GM23338 (cell line): ENCODE data around the gene KCNJ2. TPM values are rescaled to one million over a fixed set of nuclear protein-coding genes. Genes with fewer than 3 reads are reported as not detected.
A peak's percentile ranks its signal among the peaks of the same experiment; 100 is the strongest.

Source experiments
- ATAC-seq: fragments of 200-7000 bp; cut with Tn5 transposase; 3 replicates; pipeline ENCODE4 v1.9.1; 2020
- DNase-seq: peaks from one replicate; pipeline ENCODE4 v3.0.0-alpha.2; 2015; ENCODE audit warnings: low spot score
- H2AFZ ChIP-seq: fragments of 200-600 bp; sonication (generic); 2 replicates; pipeline ENCODE4 v1.8.0; 2016; ENCODE audit warnings: antibody characterized with exemption, mild to moderate bottlenecking, moderate library complexity
- H3F3A ChIP-seq: fragments of 200-600 bp; sonication (generic); replicated peaks from 2 replicates; pipeline ENCODE4 v1.8.0; 2017; ENCODE audit warnings: antibody characterized with exemption, mixed run types, low read depth
- H3K27ac ChIP-seq: fragments of 200-600 bp; sonication (generic); 2 replicates; pipeline ENCODE4 v1.6.1; 2016; ENCODE audit warnings: low read depth
- H3K27me3 ChIP-seq: fragments of 200-600 bp; sonication (generic); 2 replicates; pipeline ENCODE4 v1.8.0; 2016; ENCODE audit warnings: mild to moderate bottlenecking, mixed run types, moderate library complexity; ENCODE audit not compliant: insufficient read depth
- H3K36me3 ChIP-seq: fragments of 200-600 bp; sonication (generic); 2 replicates; pipeline ENCODE4 v1.8.0; 2016; ENCODE audit warnings: mild to moderate bottlenecking; ENCODE audit not compliant: insufficient read depth
- H3K4me1 ChIP-seq: fragments of 200-600 bp; sonication (generic); 2 replicates; pipeline ENCODE4 v1.8.0; 2016; ENCODE audit warnings: mild to moderate bottlenecking, moderate library complexity; ENCODE audit not compliant: insufficient read depth
- H3K4me2 ChIP-seq: fragments of 200-600 bp; sonication (generic); 2 replicates; pipeline ENCODE4 v1.7.1; 2017; ENCODE audit warnings: mixed run types
- H3K4me3 ChIP-seq: fragments of 200-600 bp; sonication (generic); 2 replicates; pipeline ENCODE4 v1.6.1; 2016; ENCODE audit warnings: mixed run types
- H3K79me2 ChIP-seq: fragments of 200-600 bp; sonication (generic); replicated peaks from 2 replicates; pipeline ENCODE4 v1.8.0; 2017; ENCODE audit warnings: mild to moderate bottlenecking; ENCODE audit not compliant: insufficient read depth
- H3K9me2 ChIP-seq: fragments of 200-600 bp; sonication (generic); 2 replicates; pipeline ENCODE4 v1.8.0; 2017; ENCODE audit not compliant: insufficient read depth
- H4K20me1 ChIP-seq: fragments of 200-600 bp; sonication (generic); replicated peaks from 2 replicates; pipeline ENCODE4 v1.8.0; 2017; ENCODE audit warnings: mild to moderate bottlenecking; ENCODE audit not compliant: insufficient read depth
- H3K27ac Mint-ChIP-seq: 2 replicates; pipeline ENCODE4 v1.8.0; 2020; ENCODE audit warnings: inconsistent platforms, mild to moderate bottlenecking, moderate library complexity, mixed read lengths
- H3K27me3 Mint-ChIP-seq: 3 replicates; pipeline ENCODE4 v1.8.0; 2022; ENCODE audit warnings: low read depth, mild to moderate bottlenecking, moderate library complexity, mixed read lengths, inconsistent platforms; ENCODE audit not compliant: insufficient read depth, poor library complexity
- H3K36me3 Mint-ChIP-seq: 3 replicates; pipeline ENCODE4 v1.8.0; 2021; ENCODE audit warnings: low read depth, mild to moderate bottlenecking, inconsistent platforms, moderate library complexity, mixed read lengths
- H3K4me1 Mint-ChIP-seq: 3 replicates; pipeline ENCODE4 v1.8.0; 2020; ENCODE audit warnings: mild to moderate bottlenecking, inconsistent platforms, mixed read lengths
- H3K4me3 Mint-ChIP-seq: 3 replicates; pipeline ENCODE4 v1.8.0; 2021; ENCODE audit warnings: moderate library complexity, mild to moderate bottlenecking, inconsistent platforms, mixed read lengths
- H3K9me3 Mint-ChIP-seq: 3 replicates; pipeline ENCODE4 v1.8.0; 2020; ENCODE audit warnings: moderate library complexity, mild to moderate bottlenecking, inconsistent platforms, mixed read lengths
- POLR2AphosphoS5 ChIP-seq: IDR thresholded peaks from 2 replicates; pipeline ENCODE4 v1.6.1; 2016; ENCODE audit warnings: antibody characterized with exemption, low read depth
- polyA plus RNA-seq: library from polyadenylated mRNA; unstranded; fragments of >200 nt; fragmentation: Nextera tagmentation; extraction: Ambion mirVana; gene quantifications from 2 replicates; pipeline ENCODE4 v1.2.1, GENCODE V29; 2016
- total RNA-seq: library from RNA; depleted of rRNA; stranded (reverse); fragments of >200 nt; shearing (Covaris generic); gene quantifications from 2 replicates; pipeline ENCODE4 v1.2.3, GENCODE V29; 2014
- TF ChIP-seq, protein P1 (sequence below): fragments of 250-450 bp; sonication (Bioruptor Pico); IDR thresholded peaks from 2 replicates; pipeline ENCODE4 v1.5.0; 2020; ENCODE audit warnings: mild to moderate bottlenecking, moderate library complexity

The KCNJ2 gene
- total and polyA plus RNA-seq, 2 experiments from 2014 or later: 2.1 to 4.4 TPM

DNA sequence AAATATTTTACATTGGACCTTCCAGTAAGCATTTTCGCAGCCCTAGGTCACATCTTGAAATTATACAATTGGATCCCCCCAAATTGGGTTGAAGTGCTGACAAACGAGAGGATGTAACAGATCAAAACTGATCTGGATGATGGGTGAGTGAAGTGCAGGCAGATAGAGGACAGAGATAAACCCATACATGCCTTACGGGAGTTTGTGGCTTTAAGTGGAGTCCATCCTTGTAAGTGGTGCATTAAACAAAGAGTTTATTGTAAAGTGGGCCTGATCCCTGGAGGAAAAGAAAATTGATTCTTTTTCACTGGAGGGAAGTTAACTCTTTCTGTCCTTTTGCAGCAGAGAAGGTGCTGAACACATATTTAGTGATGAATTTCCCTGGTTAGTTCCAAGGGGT, 39.0 kb upstream of the KCNJ2 start:
- no peak overlapping the region for H3K27ac Mint-ChIP-seq

More for the DNA sequence above, 39.0 kb upstream of the KCNJ2 start:
- Mint-ChIP-seq H3K4me1 (peaks cover 7% of the 10 kb centered on the region), H3K27me3 (no peaks in the 10 kb centered on the region), H3K4me3 (no peak overlapping the region), H3K36me3 (no peaks in the 10 kb centered on the region; the same call in 2 of the 3 replicates), H3K9me3 (no peaks in the 10 kb centered on the region; the same call in 2 of the 3 replicates)
- Histone ChIP-seq H3K27me3 (no peaks in the 10 kb centered on the region), H3K79me2 (no peaks in the 10 kb centered on the region), H3K4me3 (no peak overlapping the region), H3K9me2 (peaks cover 11% of the 10 kb centered on the region), H3K4me1 (no peaks in the 10 kb centered on the region), H4K20me1 (no peaks in the 10 kb centered on the region), H3F3A (no peaks in the 10 kb centered on the region), H2AFZ (0 out of 2 replicates have a peak overlapping the region, but pooled peaks have one; percentile 33), H3K36me3 (no peaks in the 10 kb centered on the region), H3K4me2 (no peak overlapping the region), H3K27ac (no peak overlapping the region)
- no peak for ATAC-seq
- TF ChIP-seq, protein P1, sequence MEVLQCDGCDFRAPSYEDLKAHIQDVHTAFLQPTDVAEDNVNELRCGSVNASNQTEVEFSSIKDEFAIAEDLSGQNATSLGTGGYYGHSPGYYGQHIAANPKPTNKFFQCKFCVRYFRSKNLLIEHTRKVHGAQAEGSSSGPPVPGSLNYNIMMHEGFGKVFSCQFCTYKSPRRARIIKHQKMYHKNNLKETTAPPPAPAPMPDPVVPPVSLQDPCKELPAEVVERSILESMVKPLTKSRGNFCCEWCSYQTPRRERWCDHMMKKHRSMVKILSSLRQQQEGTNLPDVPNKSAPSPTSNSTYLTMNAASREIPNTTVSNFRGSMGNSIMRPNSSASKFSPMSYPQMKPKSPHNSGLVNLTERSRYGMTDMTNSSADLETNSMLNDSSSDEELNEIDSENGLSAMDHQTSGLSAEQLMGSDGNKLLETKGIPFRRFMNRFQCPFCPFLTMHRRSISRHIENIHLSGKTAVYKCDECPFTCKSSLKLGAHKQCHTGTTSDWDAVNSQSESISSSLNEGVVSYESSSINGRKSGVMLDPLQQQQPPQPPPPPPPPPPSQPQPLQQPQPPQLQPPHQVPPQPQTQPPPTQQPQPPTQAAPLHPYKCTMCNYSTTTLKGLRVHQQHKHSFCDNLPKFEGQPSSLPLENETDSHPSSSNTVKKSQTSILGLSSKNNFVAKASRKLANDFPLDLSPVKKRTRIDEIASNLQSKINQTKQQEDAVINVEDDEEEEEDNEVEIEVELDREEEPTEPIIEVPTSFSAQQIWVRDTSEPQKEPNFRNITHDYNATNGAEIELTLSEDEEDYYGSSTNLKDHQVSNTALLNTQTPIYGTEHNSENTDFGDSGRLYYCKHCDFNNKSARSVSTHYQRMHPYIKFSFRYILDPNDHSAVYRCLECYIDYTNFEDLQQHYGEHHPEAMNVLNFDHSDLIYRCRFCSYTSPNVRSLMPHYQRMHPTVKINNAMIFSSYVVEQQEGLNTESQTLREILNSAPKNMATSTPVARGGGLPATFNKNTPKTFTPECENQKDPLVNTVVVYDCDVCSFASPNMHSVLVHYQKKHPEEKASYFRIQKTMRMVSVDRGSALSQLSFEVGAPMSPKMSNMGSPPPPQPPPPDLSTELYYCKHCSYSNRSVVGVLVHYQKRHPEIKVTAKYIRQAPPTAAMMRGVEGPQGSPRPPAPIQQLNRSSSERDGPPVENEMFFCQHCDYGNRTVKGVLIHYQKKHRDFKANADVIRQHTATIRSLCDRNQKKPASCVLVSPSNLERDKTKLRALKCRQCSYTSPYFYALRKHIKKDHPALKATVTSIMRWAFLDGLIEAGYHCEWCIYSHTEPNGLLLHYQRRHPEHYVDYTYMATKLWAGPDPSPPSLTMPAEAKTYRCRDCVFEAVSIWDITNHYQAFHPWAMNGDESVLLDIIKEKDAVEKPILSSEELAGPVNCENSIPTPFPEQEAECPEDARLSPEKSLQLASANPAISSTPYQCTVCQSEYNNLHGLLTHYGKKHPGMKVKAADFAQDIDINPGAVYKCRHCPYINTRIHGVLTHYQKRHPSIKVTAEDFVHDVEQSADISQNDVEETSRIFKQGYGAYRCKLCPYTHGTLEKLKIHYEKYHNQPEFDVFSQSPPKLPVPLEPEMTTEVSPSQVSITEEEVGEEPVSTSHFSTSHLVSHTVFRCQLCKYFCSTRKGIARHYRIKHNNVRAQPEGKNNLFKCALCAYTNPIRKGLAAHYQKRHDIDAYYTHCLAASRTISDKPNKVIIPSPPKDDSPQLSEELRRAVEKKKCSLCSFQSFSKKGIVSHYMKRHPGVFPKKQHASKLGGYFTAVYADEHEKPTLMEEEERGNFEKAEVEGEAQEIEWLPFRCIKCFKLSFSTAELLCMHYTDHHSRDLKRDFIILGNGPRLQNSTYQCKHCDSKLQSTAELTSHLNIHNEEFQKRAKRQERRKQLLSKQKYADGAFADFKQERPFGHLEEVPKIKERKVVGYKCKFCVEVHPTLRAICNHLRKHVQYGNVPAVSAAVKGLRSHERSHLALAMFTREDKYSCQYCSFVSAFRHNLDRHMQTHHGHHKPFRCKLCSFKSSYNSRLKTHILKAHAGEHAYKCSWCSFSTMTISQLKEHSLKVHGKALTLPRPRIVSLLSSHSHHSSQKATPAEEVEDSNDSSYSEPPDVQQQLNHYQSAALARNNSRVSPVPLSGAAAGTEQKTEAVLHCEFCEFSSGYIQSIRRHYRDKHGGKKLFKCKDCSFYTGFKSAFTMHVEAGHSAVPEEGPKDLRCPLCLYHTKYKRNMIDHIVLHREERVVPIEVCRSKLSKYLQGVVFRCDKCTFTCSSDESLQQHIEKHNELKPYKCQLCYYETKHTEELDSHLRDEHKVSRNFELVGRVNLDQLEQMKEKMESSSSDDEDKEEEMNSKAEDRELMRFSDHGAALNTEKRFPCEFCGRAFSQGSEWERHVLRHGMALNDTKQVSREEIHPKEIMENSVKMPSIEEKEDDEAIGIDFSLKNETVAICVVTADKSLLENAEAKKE (CRISPR knock-in tag): no peak
- TF ChIP-seq POLR2AphosphoS5: no peak
- no peak for DNase-seq
